Measurements from ENCODE around the gene LPO.
A peak's percentile ranks its signal among the peaks of the same experiment; 100 is the strongest.

The LPO gene

DNA sequence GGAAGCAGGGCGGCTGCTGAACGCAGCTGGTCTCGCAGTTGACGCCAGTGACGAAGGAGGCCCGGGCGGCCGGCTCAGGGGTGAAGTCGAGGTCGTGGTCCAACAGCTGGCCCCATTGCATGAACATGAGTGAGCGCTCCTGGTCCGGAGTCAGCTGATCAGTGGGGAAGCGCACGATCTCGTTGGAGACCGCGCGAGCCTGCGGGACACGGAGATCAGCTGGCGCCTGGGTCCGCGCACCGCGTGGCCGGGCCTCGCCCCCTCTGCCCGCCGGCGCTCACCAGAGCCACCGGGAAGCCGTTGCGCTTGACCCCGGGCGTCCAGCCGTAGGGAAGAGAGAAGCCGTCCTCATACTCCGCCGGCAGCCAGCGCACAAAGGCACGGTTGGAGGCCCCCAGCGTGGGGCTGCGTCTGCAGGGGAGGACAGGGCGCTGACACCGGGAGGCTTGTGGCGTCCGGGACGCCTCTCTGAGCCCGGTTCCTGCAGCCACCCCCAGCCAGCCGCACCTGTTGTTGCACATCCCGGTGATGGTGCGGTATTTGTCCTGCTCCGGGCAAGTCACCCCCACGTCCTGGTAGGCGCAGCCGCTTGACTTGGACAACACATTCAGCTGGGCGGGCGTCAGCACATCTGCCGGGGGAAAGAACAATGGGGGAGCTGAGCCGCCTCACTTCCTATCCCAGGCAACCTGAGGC lies 40.8 kb downstream of the LPO start:
- Histone ChIP-seq H3K27ac (ENCODE audit: low read depth, low read length) (no peak overlapping the region), H3K23ac (ENCODE audit: low read length) (no peak overlapping the region), H3K9ac (ENCODE audit: low read length) (no peak overlapping the region), H3K4ac (ENCODE audit: low read depth, low read length) (no peak overlapping the region), H3K36me3 (ENCODE audit: control insufficient read depth, insufficient read depth, low read length) (no peaks in the 10 kb centered on the region), H2BK120ac (ENCODE audit: low read depth, low read length) (no peak overlapping the region), H4K8ac (ENCODE audit: low read depth, low read length) (no peak overlapping the region), H2AK5ac (ENCODE audit: low read length) (no peak overlapping the region), H3K56ac (ENCODE audit: low read length) (peak overlapping the region; percentile 49), H3K4me2 (ENCODE audit: low read length) (no peak overlapping the region), H3K27me3 (ENCODE audit: insufficient read depth, low read length, poor library complexity) (no peaks in the 10 kb centered on the region), H2BK15ac (replicated peaks; ENCODE audit: low read depth) (no peak overlapping the region), H3K79me1 (ENCODE audit: low read length) (no peaks in the 10 kb centered on the region), H2BK5ac (ENCODE audit: low read length) (no peak overlapping the region), H3K4me3 (ENCODE audit: low read length) (no peak overlapping the region), H3K79me2 (ENCODE audit: control insufficient read depth, insufficient read depth, low read length) (no peaks in the 10 kb centered on the region), H3K18ac (ENCODE audit: low read length) (no peak overlapping the region), H3K4me1 (ENCODE audit: control insufficient read depth, low read depth, low read length) (no peaks in the 10 kb centered on the region), H4K5ac (ENCODE audit: low read length) (no peak overlapping the region)
- DNase-seq: no peak
- WGBS (ENCODE audit: extremely low coverage, insufficient coverage, low lambda C conversion rate): no CpG with 5 or more reads among the region's 60 CpGs

- no peak overlapping the region for H3K23ac ChIP-seq (ENCODE audit: low read length)
These were observed 41.5 kb downstream of the LPO start for GRCh38 chr17:58279736-58280479.

DNA sequence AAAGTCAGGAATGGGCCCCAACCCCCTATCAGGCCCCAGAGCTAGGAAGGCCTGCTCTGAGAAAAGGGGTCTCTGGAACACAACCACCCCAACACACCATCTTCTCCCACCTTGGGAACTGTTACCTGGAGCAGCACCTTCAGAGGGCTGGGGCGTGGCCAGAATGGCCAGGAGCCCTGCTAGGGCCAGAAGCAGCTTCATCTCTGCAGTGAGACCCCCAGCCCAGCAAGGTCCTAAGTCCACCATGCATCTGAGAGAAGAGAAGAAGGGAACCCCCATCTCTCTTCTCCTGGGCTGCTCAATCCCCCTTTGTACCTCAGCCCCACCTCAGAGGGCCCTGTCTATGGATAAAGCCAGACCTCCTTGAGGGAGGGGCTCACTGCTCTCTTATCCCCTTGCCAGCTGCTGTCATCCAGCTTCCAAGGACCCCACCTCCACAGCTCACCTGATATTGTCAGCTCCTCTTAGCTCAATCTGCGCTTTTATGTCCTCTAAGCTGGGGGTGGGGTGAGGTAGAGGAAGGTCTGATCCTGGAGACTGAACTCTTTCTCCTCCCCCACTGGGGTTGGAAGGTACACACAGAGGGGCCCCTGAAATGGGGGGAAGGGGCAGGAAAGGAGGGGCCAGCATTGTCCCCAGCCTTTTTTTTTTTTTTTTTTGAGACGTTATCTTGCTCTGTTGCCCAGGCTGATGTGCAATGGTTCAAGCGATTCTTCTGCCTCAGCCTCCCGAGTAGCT lies 42.3 kb downstream of the LPO start, which contains the start of gene MPO:
MPO (minus strand) TSS at position 456 of the 738 bp plus-strand sequence; CDS start at position 279, 177 bp downstream.
- no peak within 1 kb of the TSS for H3K4ac ChIP-seq (ENCODE audit: low read depth, low read length)
- no CpG with 5 or more reads among the region's 5 CpGs for WGBS (ENCODE audit: extremely low coverage, insufficient coverage, low lambda C conversion rate)
- H3K4me2 ChIP-seq (ENCODE audit: low read length): no peak within 1 kb of the TSS
- H3K4me1 ChIP-seq (ENCODE audit: control insufficient read depth, low read depth, low read length): no peaks in the 10 kb centered on the region
- no peak within 1 kb of the TSS for H3K9ac ChIP-seq (ENCODE audit: low read length)
- no peak within 1 kb of the TSS for H2AK5ac ChIP-seq (ENCODE audit: low read length)
- H3K36me3 ChIP-seq (ENCODE audit: control insufficient read depth, insufficient read depth, low read length): no peaks in the 10 kb centered on the region
- H2BK120ac ChIP-seq (ENCODE audit: low read depth, low read length): no peak within 1 kb of the TSS
- H4K8ac ChIP-seq (ENCODE audit: low read depth, low read length): no peak within 1 kb of the TSS
- H3K18ac ChIP-seq (ENCODE audit: low read length): no peak within 1 kb of the TSS
- H2BK15ac ChIP-seq (replicated peaks; ENCODE audit: low read depth): no peak within 1 kb of the TSS
- no peaks in the 10 kb centered on the region for H3K79me2 ChIP-seq (ENCODE audit: control insufficient read depth, insufficient read depth, low read length)
- no peak within 1 kb of the TSS for H3K56ac ChIP-seq (ENCODE audit: low read length)
- H3K27me3 ChIP-seq (ENCODE audit: insufficient read depth, low read length, poor library complexity): no peaks in the 10 kb centered on the region
- H3K27ac ChIP-seq (ENCODE audit: low read depth, low read length): no peak within 1 kb of the TSS
- H4K5ac ChIP-seq (ENCODE audit: low read length): no peak within 1 kb of the TSS
- H3K23ac ChIP-seq (ENCODE audit: low read length): no peak within 1 kb of the TSS
- no peak for DNase-seq
- no peak within 1 kb of the TSS for H2BK5ac ChIP-seq (ENCODE audit: low read length)
- no peaks in the 10 kb centered on the region for H3K79me1 ChIP-seq (ENCODE audit: low read length)
- H3K4me3 ChIP-seq (ENCODE audit: low read length): no peak within 1 kb of the TSS

More at GRCh38 chr17:58279736-58280479, 41.5 kb downstream of the LPO start:
- no peak overlapping the region for H2AK5ac ChIP-seq (ENCODE audit: low read length)
- no peak overlapping the region for H3K18ac ChIP-seq (ENCODE audit: low read length)
- no peaks in the 10 kb centered on the region for H3K79me1 ChIP-seq (ENCODE audit: low read length)
- no peaks in the 10 kb centered on the region for H3K36me3 ChIP-seq (ENCODE audit: control insufficient read depth, insufficient read depth, low read length)
- no peak for DNase-seq
- H3K27ac ChIP-seq (ENCODE audit: low read depth, low read length): no peak overlapping the region
- no peak overlapping the region for H2BK15ac ChIP-seq (replicated peaks; ENCODE audit: low read depth)
- no peak overlapping the region for H3K9ac ChIP-seq (ENCODE audit: low read length)
- H3K4me3 ChIP-seq (ENCODE audit: low read length): no peak overlapping the region
- no peak overlapping the region for H3K56ac ChIP-seq (ENCODE audit: low read length)
- H3K4ac ChIP-seq (ENCODE audit: low read depth, low read length): no peak overlapping the region
- no peak overlapping the region for H4K8ac ChIP-seq (ENCODE audit: low read depth, low read length)
- WGBS (ENCODE audit: extremely low coverage, insufficient coverage, low lambda C conversion rate): no CpG with 5 or more reads among the region's 16 CpGs
- H3K79me2 ChIP-seq (ENCODE audit: control insufficient read depth, insufficient read depth, low read length): no peaks in the 10 kb centered on the region
- no peak overlapping the region for H2BK5ac ChIP-seq (ENCODE audit: low read length)
- H3K27me3 ChIP-seq (ENCODE audit: insufficient read depth, low read length, poor library complexity): no peaks in the 10 kb centered on the region
- H3K4me2 ChIP-seq (ENCODE audit: low read length): no peak overlapping the region
- no peak overlapping the region for H4K5ac ChIP-seq (ENCODE audit: low read length)
- no peaks in the 10 kb centered on the region for H3K4me1 ChIP-seq (ENCODE audit: control insufficient read depth, low read depth, low read length)
- H2BK120ac ChIP-seq (ENCODE audit: low read depth, low read length): no peak overlapping the region

DNA sequence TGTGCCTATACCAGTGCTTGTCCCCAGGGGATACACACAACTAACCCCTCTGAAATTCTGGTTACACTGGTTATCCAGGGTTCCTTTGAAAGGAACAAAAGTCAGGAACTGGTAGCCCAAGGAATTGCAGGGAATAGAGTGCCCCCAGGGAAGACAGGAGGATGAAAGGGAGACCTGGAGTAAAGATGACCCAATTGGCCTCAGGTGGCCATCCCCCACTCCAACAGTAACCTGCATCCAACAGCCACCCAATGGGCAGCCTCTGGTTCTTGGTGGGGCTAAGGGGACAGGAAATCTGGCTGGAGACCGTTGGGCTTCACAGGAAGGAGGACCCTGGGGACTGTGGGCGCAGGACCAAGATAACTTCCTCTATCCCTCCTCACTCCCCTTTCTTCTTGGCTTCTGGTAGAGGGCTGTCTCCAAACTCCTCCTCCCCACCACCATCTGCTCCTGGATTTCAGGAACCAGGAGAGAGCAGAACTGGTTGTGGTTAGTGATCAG lies 43.2 kb downstream of the LPO start:
- no CpG with 5 or more reads among the region's 2 CpGs for WGBS (ENCODE audit: extremely low coverage, insufficient coverage, low lambda C conversion rate)
- peak; percentile 19 for DNase-seq
- no peaks in the 10 kb centered on the region for H3K79me1 ChIP-seq (ENCODE audit: low read length)

GRCh38 chr17:58282442-58282841 lies 44.1 kb downstream of the LPO start:
- Histone ChIP-seq H3K4ac (ENCODE audit: low read depth, low read length) (no peak overlapping the region), H2BK120ac (ENCODE audit: low read depth, low read length) (no peak overlapping the region), H2BK15ac (replicated peaks; ENCODE audit: low read depth) (no peak overlapping the region), H3K9ac (ENCODE audit: low read length) (no peak overlapping the region), H3K79me1 (ENCODE audit: low read length) (no peaks in the 10 kb centered on the region), H3K4me2 (ENCODE audit: low read length) (no peak overlapping the region), H3K27ac (ENCODE audit: low read depth, low read length) (no peak overlapping the region), H3K56ac (ENCODE audit: low read length) (no peak overlapping the region), H3K36me3 (ENCODE audit: control insufficient read depth, insufficient read depth, low read length) (no peaks in the 10 kb centered on the region), H3K79me2 (ENCODE audit: control insufficient read depth, insufficient read depth, low read length) (no peaks in the 10 kb centered on the region), H4K8ac (ENCODE audit: low read depth, low read length) (no peak overlapping the region), H3K4me3 (ENCODE audit: low read length) (no peak overlapping the region), H3K4me1 (ENCODE audit: control insufficient read depth, low read depth, low read length) (no peaks in the 10 kb centered on the region), H2AK5ac (ENCODE audit: low read length) (no peak overlapping the region), H2BK5ac (ENCODE audit: low read length) (no peak overlapping the region), H4K5ac (ENCODE audit: low read length) (no peak overlapping the region), H3K23ac (ENCODE audit: low read length) (no peak overlapping the region), H3K27me3 (ENCODE audit: insufficient read depth, low read length, poor library complexity) (no peaks in the 10 kb centered on the region), H3K18ac (ENCODE audit: low read length) (no peak overlapping the region)
- WGBS (ENCODE audit: extremely low coverage, insufficient coverage, low lambda C conversion rate): no CpG with 5 or more reads among the region's 6 CpGs
- DNase-seq: no peak

More for the DNA sequence above, 43.2 kb downstream of the LPO start:
- no peak overlapping the region for H4K8ac ChIP-seq (ENCODE audit: low read depth, low read length)
- no peak overlapping the region for H3K4ac ChIP-seq (ENCODE audit: low read depth, low read length)
- no peaks in the 10 kb centered on the region for H3K4me1 ChIP-seq (ENCODE audit: control insufficient read depth, low read depth, low read length)
- H3K36me3 ChIP-seq (ENCODE audit: control insufficient read depth, insufficient read depth, low read length): no peaks in the 10 kb centered on the region
- no peak overlapping the region for H3K4me3 ChIP-seq (ENCODE audit: low read length)
- H3K27me3 ChIP-seq (ENCODE audit: insufficient read depth, low read length, poor library complexity): no peaks in the 10 kb centered on the region
- no peaks in the 10 kb centered on the region for H3K79me2 ChIP-seq (ENCODE audit: control insufficient read depth, insufficient read depth, low read length)
- H2AK5ac ChIP-seq (ENCODE audit: low read length): no peak overlapping the region
- H3K18ac ChIP-seq (ENCODE audit: low read length): no peak overlapping the region
- H2BK120ac ChIP-seq (ENCODE audit: low read depth, low read length): no peak overlapping the region
- no peak overlapping the region for H3K4me2 ChIP-seq (ENCODE audit: low read length)
- H2BK5ac ChIP-seq (ENCODE audit: low read length): no peak overlapping the region
- no peak overlapping the region for H2BK15ac ChIP-seq (replicated peaks; ENCODE audit: low read depth)
- H3K23ac ChIP-seq (ENCODE audit: low read length): no peak overlapping the region
- H3K9ac ChIP-seq (ENCODE audit: low read length): no peak overlapping the region
- no peak overlapping the region for H3K27ac ChIP-seq (ENCODE audit: low read depth, low read length)
- no peak overlapping the region for H3K56ac ChIP-seq (ENCODE audit: low read length)
- no peak overlapping the region for H4K5ac ChIP-seq (ENCODE audit: low read length)
